B cell (primary cell): ENCODE data around the gene CCNG2.

ENCODE experiments used
- CTCF ChIP-seq: fragments of 200-600 bp; IDR thresholded peaks from one replicate; pipeline ENCODE4 v1.8.0; 2022; ENCODE audit warnings: antibody characterized with exemption, mild to moderate bottlenecking
- EZH2 ChIP-seq: IDR thresholded peaks from 2 replicates; pipeline ENCODE4 v1.6.1; 2012; ENCODE audit warnings: borderline replicate concordance, low read depth, mild to moderate bottlenecking, moderate library complexity, low read length; ENCODE audit not compliant: insufficient read depth, poor library complexity, severe bottlenecking

- TF ChIP-seq EZH2 (no peak), CTCF (no peak)
Observed at GRCh38 chr4:77178560-77178959, 21.6 kb downstream of the CCNG2 start.
